Measurements from ENCODE around the gene TSSC4. TPM values are rescaled to one million over a fixed set of nuclear protein-coding genes. Genes with fewer than 3 reads are reported as not detected.

The TSSC4 gene
- total and polyA plus RNA-seq, 2 of the 13 experiments (the other 11 are each of a cell fraction or from before 2014, with no cell fraction given), result 16.2 to 58.6 TPM

DNA sequence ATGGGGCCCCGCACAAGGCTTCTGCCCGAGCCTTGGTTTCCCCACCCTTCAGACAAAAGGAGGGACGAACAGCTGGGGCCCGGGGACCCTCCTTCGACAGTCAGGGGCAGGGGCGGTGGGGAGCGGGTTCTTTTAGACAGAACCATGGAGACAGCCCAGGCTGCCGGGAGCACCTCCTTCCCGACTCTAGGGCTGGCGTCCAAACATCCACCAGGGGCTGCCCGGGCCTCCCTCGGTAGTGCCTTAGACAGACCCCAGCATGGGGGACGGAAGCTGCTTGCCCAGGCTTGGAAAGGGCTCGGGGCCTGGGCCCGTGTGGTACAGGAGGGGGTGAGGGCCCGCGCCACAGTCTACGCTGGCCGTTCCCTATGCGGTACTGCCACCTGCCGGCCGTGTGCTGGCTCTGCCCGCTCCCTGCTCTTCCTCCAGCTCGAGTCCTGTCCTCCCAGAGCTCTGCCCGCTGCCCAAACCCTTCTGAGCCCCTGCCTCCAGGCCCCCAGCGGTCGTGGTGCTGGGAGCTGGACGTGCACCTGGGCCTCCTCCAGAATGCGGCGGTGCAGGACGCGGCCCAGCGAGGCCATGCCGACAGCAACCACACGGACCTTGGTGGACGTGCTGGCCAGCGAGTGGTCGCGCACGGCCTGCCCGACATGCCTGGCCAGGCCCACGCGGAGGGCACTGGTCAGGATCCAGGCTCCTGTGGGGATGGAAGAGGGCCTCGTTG, 20.1 kb downstream of the TSSC4 start (continued):
- TF ChIP-seq ZNF772 (CRISPR knock-in tag; IDR thresholded peaks at IDR 0.05) (no peak), ZNF746 (CRISPR knock-in tag; IDR thresholded peaks at IDR 0.05) (no peak), ZBTB42 (CRISPR knock-in tag; IDR thresholded peaks at IDR 0.05) (no peak), CENPBD1 (CRISPR knock-in tag; IDR thresholded peaks at IDR 0.05; ENCODE audit: borderline replicate concordance, low read depth) (no peak), ZNF781 (CRISPR knock-in tag; IDR thresholded peaks at IDR 0.05; ENCODE audit: borderline replicate concordance, not compliant biosample characterization) (no peak), ZFY (CRISPR knock-in tag; IDR thresholded peaks at IDR 0.05) (peak; percentile 79), KDM1A (CRISPR knock-in tag; IDR thresholded peaks at IDR 0.05) (no peak), NCOA2 (CRISPR knock-in tag; IDR thresholded peaks at IDR 0.05) (no peak), HCFC1 (IDR thresholded peaks at IDR 0.05; ENCODE audit: low read depth, low read length) (no peak), KAT7 (CRISPR knock-in tag; IDR thresholded peaks at IDR 0.05; ENCODE audit: borderline replicate concordance) (no peak), CCDC6 (CRISPR knock-in tag; IDR thresholded peaks at IDR 0.05) (no peak), IRF1 (CRISPR knock-in tag; IDR thresholded peaks at IDR 0.05; ENCODE audit: low read depth) (no peak), ZNF274 (CRISPR knock-in tag; IDR thresholded peaks at IDR 0.05) (0 out of 2 replicates have a peak, but pooled peaks have one; percentile 36), MYC (CRISPR knock-in tag; IDR thresholded peaks at IDR 0.05; ENCODE audit: borderline replicate concordance) (peak; percentile 32; the same call in 1 of the 2 replicates), PHF5A (CRISPR knock-in tag; IDR thresholded peaks at IDR 0.05; ENCODE audit: low read depth, unreplicated experiment) (no peak), ZNF770 (CRISPR knock-in tag; IDR thresholded peaks at IDR 0.05) (no peak), CERS6 (CRISPR knock-in tag; IDR thresholded peaks at IDR 0.05) (no peak), CEBPB (IDR thresholded peaks at IDR 0.05; ENCODE audit: borderline replicate concordance, low read depth, low read length) (no peak), ZNF614 (CRISPR knock-in tag; IDR thresholded peaks at IDR 0.05; ENCODE audit: borderline replicate concordance) (no peak), ARNT2 (CRISPR knock-in tag; IDR thresholded peaks at IDR 0.05; ENCODE audit: low read depth) (no peak), TCF12 (IDR thresholded peaks at IDR 0.05) (no peak), TCF12 (CRISPR knock-in tag; IDR thresholded peaks at IDR 0.05) (no peak), ZNF788 (CRISPR knock-in tag; IDR thresholded peaks at IDR 0.05; ENCODE audit: borderline replicate concordance) (no peak), ZNF10 (CRISPR knock-in tag; IDR thresholded peaks at IDR 0.05; ENCODE audit: borderline replicate concordance, low read depth) (no peak), RNF2 (conservative IDR thresholded peaks at IDR 0.05; ENCODE audit: low read depth) (no peak), LCORL (IDR thresholded peaks at IDR 0.05) (no peak), LCORL (CRISPR knock-in tag; IDR thresholded peaks at IDR 0.05) (0 out of 2 replicates have a peak, but pooled peaks have one; percentile 54), RAD51 (IDR thresholded peaks at IDR 0.05; ENCODE audit: borderline replicate concordance) (no peak), HES4 (CRISPR knock-in tag; IDR thresholded peaks at IDR 0.05; ENCODE audit: borderline replicate concordance) (no peak)

All from HepG2 (cell line).